D341Med (cell line): ENCODE data around the gene OR52E2.
"Not testable (repeated sequence)": the region's sequence is repeated elsewhere in the genome, so short reads cannot be mapped to it uniquely, and the experiment has no call there.

ENCODE experiments used
- DNase-seq: peaks from one replicate; pipeline ENCODE4 v3.0.0; 2012; ENCODE audit warnings: low spot score

OR52E2 gene

DNA sequence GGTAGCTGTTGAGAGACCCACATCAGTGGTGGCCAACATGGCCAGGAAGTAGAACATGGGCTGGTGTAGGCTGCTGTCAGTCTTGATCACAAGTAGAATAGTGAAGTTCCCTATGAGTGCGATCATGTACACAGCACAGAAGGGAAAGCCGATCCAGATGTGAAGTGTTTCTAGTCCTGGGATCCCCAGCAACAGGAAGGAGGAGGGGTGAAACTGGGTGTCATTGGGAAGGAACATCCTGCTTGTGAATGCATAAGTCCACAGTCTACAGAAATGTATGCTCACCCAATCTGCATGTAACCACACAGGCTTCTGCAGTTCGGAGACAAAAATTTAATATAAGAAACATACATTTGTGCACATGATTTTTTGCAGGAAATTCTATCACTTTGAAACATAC, at the start of gene OR52E2:
OR52E2 (minus strand) TSS at position 237 of the 400 bp plus-strand sequence; CDS start at position 237, 0 bp downstream.
- DNase-seq, result no peak

DNA sequence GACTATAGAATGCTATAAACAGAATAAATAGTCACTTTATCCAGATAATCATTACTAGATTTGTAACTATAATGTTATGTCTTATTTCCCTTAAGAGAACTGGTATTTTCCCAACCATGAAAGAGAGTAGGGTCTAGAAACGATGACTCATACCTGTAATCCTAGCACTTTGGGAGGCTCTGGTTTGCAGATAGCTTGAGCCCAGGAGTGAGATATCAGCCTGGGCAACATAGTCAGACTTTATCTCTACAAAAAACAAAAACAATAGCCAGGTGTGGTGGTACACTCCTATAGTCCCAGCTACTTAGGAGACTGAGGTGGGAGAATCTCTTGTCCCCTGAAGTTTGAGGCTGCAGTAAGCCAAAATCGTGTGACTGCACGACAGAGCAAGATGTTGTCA, 47.9 kb upstream of the OR52E2 start:
- DNase-seq, result no peak

DNA sequence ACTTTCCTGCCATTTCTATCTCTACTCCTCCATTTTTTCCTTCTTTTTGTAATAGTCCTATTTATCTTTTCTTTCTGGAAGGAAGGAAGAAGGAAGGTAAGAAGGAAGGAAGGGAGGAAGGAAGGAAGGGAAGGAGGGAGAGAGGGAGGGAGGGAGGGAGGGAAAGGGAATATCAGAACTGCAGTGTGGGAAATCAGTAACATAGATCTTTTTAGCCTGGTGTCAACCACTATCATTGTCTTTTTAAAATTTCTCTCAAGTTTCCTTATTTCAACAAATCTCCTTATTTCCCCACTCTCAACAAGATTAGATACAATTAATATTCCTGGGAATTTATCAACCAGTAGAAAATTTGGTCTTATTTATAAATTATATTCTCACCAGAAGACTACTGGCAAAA, 43.6 kb upstream of the OR52E2 start:
- DNase-seq, result no peak

DNA sequence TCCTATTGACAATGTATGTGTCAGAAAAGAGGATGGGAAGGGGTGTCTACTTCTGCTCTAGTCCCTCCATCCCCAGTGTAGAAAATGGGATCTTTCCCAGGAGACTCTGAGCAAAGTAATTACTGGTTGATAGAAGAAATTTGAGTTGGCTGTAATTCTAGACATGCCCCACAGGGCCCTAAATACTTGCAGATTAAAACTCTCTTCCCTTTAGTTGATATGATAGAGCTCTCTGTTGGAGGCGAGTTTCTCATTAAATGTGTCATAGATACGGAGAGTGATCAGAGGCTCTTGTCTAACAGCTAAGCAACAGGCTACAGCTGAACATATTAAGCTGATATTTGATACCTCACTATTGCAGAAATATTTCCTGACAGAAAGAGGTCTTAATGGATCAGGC, 42.8 kb upstream of the OR52E2 start:
- no peak for DNase-seq

DNA sequence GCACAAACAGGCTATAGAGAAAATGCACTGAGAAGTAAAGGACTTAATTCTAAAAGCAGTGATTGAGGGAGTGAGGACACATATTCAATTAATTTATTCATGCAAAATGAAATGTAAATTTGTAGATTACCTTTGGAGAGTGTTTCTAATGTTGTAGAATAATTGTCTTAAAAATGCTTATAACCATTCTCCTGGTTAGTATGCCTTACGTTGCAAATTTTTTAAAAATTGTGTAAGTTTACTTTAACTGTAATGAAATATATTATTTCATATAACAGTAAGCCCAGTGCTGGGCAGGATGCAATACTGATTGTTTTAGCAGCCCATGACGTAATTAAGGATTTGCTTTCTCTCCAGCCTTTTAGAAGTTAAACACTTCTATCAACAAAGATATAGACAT, 36.6 kb upstream of the OR52E2 start:
- DNase-seq, result no peak

DNA sequence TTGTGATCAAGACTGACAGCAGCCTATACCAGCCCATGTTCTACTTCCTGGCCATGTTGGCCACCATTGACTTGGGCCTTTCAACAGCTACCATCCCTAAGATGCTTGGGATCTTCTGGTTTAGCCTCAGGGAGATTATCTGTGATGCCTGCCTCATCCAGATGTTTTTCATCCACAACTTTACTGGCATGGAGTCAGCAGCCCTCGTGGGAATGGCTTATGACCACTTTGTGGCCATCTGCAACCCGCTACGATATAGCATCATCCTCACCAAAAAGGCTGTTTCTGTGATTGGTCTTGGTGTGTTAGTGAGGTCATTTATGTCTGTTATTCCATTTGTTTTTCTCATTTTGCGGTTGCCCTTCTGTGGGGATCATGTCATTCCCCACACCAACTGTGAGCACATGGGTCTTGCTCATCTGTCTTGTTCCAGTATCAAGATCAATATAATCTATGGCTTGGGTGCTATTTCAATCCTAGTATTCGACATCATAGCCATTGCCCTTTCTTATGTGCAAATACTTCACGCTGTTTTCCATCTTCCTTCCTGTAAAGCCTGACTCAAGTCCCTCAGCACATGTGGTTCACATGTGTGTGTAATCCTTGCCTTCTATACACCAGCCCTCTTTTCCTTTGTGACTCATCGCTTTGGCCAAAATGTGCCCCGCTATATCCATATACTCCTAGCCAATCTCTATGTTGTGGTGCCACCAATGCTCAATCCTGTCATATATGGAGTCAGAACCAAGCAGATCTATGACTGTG, 33.6 kb upstream of the OR52E2 start:
- no peak for DNase-seq

DNA sequence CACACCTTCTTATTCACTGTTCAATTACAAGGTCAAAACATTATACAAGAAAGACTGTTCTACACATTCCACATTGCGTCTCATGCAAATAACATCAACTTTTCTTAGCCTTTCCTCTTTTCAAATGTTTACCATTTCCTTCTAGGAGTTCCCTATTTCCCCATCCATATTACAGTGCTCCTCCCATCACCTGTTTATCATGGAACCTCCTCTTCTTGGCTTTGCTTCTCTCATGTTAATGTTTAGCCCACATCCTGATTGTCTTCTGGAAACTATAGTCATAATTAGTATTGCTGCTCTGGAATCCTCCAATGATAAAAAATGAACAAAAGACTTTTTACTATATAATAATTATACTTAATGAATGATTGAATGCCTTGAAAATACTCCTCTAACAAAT, 31.2 kb upstream of the OR52E2 start:
- no peak for DNase-seq

DNA sequence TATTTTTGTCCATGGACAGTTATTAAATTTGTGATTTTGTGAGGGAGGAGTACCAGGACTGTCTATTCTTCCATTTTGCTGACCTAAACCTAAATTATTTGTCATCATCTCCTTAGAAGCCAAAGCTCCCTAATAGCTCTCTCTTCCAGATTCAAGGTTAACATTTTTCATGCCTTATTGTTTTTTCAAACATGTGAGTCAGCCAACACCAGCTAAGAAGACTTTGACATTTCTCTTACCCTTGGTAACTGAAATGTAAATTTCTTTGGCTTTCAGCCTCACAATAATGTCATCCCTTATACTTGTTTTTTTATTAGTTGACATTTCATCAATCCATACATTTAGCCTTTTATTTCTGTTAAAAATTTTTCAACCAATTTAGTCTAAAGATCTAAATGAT, 29.1 kb upstream of the OR52E2 start:
- DNase-seq, result no peak

DNA sequence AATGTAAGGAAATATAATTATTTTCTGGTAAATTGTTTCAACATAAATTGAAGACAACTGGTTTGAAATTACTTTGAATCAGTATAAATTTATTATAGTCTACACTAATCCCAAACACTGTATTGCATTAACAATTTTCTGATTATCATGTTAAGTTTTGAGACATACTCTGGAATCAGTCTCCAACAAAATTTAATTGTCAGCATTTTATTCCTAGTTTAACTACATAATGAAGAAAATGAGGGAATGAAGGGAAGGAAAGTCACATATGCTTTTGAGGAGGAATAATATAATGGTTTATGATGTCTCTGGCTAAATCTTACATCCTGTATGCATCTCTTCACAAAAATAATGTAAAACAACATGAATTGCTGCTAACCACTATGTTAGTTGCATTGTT, 24.2 kb upstream of the OR52E2 start:
- DNase-seq, result no peak

DNA sequence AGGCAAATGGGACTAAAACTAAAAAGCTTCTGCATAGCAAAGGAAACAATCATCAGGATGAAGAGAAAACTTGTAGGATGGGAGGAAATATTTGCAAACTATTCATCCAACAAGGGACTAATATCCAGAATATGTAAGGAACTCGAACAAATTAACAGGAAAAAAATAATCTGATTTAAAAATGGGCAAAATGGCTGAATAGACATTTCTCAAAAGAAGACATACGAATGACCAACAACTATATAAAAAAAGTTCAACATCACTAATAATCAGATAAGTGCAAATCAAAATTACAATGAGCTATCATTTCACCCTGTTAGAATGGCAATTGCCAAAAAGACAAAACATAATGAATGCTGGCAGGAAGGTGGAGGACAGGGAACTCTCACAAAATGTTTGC, 22.0 kb upstream of the OR52E2 start:
- DNase-seq, result no peak

DNA sequence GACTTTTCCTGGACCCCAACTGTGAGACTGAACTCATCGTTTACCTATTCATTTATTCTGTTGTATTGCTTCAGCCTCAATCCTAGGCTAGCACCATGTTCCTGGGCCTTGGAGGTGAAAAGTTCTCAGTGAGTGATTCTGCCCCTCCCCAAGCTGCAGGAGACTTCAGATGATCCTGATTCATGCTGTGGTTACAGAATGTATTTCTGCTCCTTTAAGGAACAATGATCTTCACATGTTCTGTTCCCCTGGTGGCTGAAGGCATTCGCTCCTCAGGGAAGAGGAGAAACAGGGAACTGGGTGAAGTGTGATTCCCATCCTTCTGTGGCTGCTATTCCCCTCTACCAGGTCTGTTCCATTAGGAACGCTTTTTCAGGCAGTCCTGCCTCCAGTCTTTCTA, 12.4 kb upstream of the OR52E2 start:
- DNase-seq, result no peak

DNA sequence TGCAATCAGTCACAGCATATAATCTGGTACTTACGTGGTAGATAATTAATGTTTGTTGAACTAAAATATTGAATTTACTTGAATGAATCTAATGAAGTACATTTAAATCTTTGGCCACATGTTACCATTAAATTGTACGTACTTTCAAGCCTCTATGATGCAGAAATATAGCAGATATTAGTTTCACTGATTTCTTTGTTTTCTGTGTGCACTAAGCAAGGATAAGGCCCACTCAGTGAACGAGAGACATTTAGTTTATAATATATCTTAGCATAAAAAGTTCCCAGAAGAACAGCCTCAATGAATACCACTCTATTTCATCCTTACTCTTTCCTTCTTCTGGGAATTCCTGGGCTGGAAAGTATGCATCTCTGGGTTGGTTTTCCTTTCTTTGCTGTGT, 9.8 kb upstream of the OR52E2 start, which contains the start of gene OR52E1:
OR52E1 (plus strand) TSS at position 301 of the 400 bp plus-strand sequence.
- no peak for DNase-seq

DNA sequence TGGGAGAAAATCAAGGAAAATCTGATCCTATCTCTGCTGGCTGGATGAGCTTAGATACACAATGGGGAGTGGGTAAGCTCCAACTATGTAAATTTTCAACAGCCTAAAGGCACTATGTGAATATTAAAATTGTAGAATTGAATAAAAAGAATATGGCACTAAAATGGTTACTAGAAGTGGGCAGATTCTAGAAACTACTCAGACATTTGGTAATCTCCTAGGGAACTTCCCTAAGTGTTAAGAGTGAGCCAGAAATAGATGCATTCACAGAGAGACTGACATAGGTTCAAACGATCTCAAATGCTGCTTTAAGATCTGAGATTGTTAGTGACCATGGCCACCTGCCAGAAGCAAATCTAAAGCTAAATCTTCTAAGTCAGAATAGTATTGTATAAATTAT, 5.6 kb upstream of the OR52E2 start:
- DNase-seq, result no peak

DNA sequence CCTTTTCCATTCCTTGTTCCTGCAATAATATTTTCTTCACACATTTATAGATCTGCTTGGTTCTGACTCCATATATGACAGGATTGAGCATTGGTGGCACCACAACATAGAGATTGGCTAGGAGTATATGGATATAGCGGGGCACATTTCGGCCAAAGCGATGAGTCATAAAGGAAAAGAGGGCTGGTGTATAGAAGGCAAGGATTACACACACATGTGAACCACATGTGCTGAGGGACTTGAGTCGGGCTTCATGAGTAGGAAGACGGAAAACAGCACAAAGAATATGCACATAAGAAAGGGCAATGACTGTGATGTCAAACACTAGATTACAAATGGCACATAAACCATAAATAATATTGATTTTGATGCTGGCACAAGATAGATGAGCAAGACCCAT, 748 bp downstream of the OR52E2 start:
- not testable (repeated sequence) for DNase-seq

DNA sequence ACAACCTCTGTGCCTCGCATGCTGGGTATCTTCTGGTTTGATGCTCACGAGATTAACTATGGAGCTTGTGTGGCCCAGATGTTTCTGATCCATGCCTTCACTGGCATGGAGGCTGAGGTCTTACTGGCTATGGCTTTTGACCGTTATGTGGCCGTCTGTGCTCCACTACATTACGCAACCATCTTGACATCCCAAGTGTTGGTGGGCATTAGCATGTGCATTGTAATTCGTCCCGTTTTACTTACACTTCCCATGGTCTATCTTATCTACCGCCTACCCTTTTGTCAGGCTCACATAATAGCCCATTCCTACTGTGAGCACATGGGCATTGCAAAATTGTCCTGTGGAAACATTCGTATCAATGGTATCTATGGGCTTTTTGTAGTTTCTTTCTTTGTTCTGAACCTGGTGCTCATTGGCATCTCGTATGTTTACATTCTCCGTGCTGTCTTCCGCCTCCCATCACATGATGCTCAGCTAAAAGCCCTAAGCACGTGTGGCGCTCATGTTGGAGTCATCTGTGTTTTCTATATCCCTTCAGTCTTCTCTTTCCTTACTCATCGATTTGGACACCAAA, 12.6 kb downstream of the OR52E2 start:
- no peak for DNase-seq

DNA sequence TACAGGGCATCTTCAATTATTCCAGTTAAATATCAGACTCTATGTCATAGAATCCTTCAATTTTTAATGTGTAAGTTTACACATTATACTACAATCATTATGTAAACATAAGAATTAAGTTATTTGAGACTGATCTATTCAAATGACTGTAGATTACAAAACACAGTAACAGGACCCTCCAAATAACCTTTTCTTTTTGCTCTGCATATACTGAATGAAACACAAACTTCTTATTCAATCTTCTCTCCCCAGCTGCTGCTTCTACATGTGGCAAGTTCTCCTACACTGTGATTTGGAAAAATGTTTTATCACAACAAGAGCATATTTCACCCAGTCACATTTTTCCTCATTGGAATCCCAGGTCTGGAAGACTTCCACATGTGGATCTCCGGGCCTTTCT, 13.2 kb downstream of the OR52E2 start, which contains the start of gene OR52J3:
OR52J3 (plus strand) TSS at position 301 of the 400 bp plus-strand sequence; CDS start at position 301, 0 bp downstream.
- DNase-seq, result no peak

DNA sequence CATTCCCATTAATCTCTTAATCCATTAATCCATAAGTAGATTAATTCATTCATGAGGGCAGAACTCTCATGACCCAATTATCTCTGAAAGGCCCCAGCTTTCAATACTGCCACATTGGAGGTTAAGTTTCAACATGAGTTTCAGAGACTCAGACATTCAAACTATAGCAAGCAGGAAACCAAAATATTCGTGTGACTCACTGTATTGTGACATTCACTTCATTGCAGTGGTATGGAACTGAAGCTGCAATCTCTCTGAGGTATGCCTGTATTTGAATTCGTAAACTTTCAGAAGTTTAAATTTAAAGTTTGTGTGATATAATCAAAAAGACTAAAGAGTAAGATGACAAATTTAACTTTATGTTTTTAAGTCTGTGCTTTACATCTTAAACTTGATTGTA, 16.0 kb downstream of the OR52E2 start:
- no peak for DNase-seq

DNA sequence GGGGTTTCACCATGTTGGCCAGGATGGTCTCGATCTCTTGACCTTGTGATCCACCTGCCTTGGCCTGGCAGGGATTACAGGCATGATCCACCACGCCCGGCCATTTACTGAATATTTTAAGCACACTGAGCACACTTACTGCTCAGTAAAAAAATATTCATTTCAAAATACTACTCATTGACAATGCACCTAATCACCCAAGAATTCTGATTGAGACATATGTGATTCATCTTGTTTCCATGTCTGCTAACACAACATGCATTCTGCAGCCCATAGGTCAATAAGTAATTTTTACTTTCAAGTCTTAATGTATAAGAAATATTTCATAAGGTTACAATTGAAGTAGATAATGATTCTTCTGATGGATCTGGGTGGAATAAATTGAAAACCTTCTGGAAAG, 17.3 kb downstream of the OR52E2 start:
- no peak for DNase-seq

DNA sequence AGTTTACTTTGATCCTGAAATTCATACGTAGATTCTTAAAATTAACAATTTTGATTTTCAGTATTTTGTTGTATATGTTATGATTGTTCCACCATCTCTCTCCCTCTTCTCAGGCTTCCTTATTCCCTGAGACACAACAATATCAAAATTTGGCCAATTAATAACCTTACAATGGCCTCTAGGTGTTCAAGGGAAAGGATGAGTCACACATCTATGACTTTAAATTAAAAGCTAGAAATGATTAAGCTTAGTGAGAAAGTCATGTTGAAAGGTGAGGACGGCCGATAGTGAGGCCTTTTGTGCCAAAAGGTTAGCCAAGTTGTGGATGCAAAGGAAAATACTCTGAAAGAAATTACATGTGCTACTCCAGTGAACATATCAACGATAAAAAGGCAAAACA, 18.6 kb downstream of the OR52E2 start:
- DNase-seq, result no peak

DNA sequence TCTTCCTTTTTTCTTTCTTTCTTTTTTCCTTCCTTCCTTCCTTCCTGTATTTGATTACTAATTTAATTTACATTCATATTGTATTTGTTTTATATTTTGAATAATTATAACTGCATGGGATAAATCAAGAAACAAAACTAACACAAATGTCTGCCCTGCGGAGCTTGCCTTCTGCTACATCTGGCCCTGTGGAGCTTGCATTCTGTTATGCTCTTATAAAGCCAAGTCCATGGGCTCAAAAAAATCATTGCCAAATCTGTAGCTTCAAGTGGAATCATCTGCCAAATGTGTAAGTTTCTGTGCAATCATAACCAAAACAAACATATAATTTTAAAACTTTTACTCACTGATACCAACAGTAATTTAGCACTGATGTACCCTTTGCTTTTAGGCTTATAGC, 21.1 kb downstream of the OR52E2 start:
- DNase-seq, result no peak

DNA sequence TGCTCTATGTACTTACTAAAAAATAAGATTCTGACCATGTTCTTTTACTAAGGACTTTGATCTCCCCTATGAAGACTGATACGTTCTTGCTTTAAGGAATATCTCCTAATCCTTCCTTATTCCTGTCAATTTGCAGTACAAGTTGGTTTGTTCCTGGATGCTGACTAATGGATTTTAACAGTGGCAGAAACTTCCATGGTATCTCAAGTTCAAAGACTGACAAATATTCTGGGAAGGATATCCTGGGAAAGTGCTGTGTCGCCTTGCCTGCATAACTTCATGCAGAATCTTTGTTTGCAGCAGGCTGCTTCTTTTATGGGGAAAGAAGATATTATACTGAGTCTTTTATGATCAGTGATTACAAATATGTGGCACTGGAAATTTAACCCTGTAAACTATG, 21.5 kb downstream of the OR52E2 start:
- no peak for DNase-seq

DNA sequence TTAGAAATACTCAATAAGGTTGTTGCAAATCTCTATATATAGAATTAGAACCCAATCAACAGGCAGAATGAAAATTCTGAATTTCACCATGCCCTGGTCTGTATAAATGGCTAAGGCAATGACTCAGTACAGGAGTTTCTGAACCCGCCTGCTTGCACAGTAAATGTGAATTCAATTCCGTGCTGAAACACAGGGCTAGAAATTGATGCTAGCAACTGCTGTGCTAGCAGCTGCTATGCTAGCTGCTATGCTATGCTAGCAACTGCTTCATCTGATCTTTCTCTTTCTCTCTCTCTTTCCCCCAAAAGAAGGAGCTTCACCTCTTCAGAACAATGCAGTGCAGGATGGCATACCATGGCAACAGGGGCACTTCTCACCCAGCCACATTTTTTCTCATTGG, 22.8 kb downstream of the OR52E2 start:
- DNase-seq, result no peak

DNA sequence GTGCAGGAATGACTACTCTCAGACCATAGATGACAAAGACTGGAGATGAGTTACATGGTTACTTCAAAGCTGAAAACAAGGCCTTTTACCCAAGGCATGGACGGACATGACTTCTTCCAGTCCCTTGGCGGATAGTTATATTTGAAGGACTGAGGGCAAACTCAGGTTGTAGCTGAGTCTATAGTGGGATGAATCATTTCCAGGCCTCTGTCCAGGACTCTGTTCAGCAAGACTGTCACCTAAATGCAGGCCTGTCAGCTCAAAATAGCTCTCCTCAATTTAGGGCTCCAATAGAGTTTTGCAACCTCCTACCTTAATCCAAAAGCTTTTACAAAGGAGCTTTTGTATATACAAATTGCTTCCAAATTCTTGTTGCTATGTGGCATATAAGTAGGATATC, 37.4 kb downstream of the OR52E2 start:
- no peak for DNase-seq

DNA sequence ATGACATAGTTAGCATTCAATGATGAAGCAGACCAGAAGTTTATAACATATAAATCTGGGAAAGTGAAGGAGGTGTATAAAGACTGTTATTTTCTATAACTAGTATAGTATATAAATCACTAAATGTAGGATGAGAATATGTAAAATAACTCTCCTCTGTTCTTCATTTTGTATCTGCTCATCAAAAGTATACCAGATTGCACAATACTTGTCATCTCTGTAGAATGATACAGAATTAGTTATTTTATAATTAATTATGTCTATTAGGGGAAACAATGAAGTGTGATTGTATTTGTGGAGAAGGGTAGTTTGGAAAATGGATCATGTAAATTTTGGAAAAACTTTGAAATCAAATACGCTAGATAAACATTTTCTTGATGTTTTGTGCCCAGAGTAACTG, 46.4 kb downstream of the OR52E2 start:
- DNase-seq, result no peak
